Endometrial microvascular endothelial cells (primary cell): Measurements from ENCODE around the gene NOBOX. TPM values are rescaled to one million over a fixed set of nuclear protein-coding genes. Genes with fewer than 3 reads are reported as not detected.
"Not testable (repeated sequence)": the region's sequence is repeated elsewhere in the genome, so short reads cannot be mapped to it uniquely, and the experiment has no call there.

ENCODE experiments used
- in situ Hi-C: cut with HindIII; loops from 2 replicates; pipeline ENCODE4 v1.10.0; 2017; ENCODE audit warnings: low sequenced_read_pairs, low pct_unique_long_range_greater_than_20kb; ENCODE audit errors: inconsistent ontology term
- total RNA-seq: library from RNA; depleted of rRNA; stranded (reverse); fragments of >200 nt; gene quantifications from one replicate; pipeline ENCODE4 v1.2.3, GENCODE V29; 2015; ENCODE audit errors: inconsistent ontology term

Gene NOBOX
- not detected for total RNA-seq

DNA sequence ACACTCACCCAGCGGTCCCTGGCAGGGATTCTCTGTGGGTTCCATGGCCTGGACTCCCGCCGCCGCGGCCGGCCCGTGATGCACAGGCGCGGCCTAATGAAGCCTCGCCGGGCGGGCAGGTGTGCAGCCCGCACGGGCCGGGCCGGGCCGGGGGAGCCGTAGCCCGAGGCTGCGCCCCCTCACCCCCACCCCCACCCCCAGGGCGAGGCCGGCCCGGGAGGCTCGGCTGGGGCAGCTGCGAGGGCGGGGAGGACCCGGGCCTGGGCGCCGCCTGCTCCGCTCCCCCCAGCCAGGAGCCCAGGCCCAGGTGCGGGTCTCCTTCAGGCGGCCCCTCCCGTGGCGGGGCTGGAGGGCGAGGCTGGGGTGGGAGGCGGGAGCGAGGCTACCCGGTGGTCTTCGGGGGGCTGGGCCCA is at the start of gene NOBOX:
Gene NOBOX, minus strand, starts transcription at position 45 of the 413 bp plus-strand sequence.
- in situ Hi-C loops = no loop called here

DNA sequence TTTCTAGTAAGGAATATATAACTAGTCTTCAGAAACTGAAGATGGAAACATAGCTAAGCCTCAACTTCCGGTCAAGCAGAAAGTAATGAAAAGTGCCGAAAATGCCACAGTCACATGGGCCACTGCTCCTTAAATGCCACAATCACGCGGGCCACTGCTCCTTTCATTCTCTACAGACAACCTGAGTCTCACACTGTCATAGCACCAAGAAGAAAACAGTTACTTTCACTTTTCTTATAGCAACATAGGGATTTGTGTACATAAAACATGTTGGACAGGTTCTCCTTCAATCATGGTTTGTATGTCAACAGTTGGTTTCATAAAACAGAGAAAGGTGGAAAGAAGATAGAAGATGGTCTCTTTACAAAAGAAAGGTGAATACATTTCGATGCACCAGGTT is 48.6 kb upstream of the NOBOX start:
- in situ Hi-C loops = no loop called here

DNA sequence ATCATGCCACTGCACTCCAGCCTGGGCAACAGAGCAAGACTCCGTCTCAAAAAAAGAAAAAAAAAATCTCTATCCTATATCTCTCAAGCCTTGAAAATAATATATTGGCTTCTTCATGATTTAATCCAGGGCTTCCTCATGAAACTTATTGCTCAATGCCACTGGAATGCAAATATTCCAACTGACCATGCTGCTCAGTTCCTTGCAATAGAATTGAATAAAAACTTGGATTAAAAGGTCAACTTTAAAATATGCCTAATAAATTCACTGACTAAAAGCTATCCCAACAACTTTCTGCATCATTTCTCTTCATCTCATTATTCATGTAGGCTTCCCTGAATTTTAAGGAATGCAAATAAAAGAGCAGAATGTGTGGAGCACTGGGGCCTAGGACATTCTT is 42.1 kb upstream of the NOBOX start:
- in situ Hi-C loops = no loop called here

DNA sequence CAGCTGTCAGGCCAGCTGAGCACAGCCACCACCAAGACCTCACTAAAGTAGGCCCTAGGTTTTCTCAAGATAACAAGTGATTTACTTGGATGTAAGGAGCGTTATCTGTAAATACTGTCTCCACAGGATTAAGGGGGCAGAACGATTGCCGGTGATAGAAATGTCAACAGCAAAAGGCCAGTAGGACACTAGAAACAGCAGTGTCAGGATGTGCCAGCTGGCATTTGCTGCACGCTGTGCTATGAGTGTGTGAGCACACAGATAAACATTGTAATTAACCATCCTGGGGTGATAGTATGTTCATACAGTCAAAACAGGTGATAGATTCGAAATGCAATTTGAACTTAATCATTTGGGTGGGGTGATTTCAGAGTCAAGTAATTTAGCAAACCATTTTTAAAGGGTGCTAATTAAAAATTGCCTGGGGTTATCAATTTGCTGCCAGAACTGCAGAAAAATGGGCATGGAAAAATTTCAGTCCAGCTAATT is 36.3 kb upstream of the NOBOX start:
- in situ Hi-C loops = no loop called here

DNA sequence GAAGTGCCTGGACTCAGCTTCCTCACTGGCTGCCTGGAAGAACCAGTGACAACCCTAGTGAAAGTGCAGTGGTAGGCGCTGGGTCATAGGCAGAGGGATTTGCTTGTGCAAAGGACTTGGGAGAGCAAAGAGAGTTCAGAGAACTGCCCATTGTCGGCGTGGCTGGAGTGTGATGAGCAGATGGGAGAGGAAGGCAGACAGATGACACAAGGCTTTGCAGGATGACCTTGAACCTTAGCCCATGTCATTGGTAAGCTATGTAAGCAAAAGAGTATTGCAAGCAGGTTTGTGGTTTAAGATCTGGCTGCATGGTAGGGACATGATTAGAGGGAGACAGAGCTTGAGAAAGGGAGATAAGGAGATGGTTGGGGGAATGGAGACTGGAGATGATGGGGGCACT is 35.3 kb upstream of the NOBOX start:
- in situ Hi-C loops = no loop called here

DNA sequence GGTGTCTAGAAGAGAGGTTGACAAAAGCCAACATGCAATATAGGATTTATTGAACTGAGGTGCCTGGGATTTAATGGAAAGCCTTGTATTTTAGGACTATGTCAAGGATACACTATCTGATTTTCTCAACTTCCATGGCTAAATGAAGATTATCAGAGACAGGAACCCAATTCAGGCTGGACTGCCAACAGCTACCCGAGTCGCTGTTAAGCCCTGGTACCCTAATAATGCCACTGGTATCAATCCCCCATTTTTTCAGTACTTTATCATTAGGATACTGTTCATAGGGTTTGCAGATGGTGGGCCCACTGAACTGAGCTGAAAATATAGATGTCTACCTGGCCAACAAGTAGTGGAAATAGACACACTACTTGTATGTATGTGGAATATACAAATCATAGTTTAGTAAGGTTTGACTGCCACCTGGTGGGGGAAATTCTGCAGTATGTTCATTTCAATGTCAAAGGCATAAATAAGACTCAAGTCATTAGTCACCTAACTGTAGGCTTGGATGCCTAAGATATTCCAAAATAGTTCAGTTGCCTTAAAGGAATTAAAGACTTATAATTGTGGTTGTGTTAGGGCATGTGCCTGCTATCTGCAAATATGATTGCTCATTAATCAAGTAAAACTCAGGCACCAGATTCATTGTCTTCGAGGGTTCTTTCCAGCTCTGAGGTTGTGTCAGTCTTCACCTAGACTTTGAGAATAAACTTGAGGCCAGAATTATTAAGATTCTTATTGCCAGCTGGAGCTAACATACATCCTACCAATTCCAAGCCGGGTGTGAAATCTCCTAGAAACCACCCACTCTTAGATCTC is 34.1 kb upstream of the NOBOX start:
- in situ Hi-C loops = no loop called here

DNA sequence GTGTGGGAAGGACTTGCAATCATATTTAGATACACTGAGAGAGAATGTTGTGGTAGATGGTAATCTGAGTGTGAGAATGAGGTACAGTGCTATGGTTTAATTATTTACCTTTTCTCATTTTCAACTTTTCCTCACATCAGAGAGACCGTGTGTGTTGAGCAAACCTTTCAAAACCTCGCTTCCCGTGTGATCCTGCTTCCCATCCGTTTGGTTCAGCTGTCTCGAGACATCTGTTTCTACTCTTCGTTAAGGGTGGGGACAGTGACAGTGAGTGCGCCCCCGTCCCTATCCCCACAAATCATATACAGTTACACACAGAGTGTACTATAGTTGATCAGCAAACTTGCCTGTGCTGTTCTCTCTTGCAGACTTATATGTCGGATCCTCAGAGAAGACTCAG is 33.0 kb upstream of the NOBOX start:
- in situ Hi-C loops = no loop called here

DNA sequence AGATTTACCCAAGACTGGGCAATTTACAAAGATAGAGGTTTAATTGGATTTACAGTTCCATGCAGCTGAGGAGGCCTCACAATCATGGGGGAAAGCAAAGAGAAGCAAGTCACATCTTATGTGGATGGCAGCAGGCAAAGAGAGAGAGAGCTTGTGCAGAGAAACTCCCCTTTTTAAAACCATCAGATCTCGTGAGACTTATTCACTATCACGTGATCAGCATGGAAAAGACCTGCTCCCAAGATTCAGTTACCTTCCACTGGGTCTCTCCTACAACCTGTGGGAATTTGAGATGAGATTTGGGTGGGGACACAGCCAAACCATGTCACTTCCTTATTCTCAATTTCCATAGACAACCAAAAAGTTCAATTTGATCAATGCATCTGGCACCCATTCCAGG is 24.9 kb upstream of the NOBOX start:
- in situ Hi-C loops = no loop called here

DNA sequence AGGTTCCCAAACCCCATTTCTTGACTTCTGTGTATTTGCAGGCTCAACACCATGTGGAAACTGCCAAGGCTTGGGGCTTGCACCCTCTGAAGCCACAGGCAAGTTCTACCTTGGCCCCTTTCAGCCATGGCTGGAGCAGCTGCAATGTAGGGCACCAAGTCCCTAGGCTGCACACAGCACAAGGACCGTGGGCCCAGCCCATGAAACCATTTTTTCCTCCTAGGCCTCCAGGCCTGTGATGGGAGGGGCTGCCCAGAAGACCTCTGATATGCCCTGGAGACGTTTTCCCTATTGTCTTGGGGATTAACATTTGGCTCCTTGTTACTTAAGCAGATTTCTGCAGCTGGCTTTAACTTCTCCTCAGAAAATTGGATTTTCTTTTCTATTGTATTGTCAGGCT is 24.0 kb upstream of the NOBOX start:
- in situ Hi-C loops = not testable (repeated sequence)

DNA sequence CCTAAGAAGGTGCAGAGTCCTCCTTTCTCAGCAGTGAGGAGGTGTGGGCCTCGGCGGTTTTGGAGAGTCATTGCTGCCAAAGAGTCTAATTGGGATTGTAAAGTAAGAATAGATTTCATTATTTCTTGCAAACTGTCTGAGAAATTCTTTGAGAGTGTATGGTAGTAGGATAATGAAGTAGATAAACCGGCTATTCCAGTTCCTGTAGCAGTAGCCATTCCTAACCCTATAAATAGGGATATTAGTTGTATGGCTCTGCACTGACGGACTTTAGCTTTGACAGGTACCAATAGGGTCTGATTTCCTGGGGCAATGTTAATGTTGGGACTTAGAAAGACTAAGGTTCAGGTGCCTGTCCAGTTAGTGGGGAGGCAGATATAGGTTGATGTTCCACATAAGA is 15.4 kb upstream of the NOBOX start:
- in situ Hi-C loops = not testable (repeated sequence)

DNA sequence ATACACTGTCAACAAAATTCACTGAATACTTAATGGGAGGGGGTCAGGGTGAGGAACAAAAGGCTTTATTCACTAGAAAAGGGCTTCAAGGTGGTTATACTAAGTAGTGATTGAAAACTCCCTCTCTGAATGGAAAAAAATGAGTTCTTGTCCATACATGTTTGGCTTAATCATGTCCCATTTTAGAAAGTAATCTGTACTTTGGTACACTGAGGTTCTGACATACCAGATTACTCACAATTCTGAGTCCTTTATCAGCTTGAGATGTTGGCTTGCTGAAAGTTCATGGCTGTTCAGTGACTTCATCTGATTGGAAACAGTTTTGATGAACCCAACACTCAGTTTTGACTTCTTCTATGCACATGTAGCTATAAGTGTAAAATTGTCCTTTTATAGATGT is 12.8 kb upstream of the NOBOX start:
- in situ Hi-C loops = no loop called here

DNA sequence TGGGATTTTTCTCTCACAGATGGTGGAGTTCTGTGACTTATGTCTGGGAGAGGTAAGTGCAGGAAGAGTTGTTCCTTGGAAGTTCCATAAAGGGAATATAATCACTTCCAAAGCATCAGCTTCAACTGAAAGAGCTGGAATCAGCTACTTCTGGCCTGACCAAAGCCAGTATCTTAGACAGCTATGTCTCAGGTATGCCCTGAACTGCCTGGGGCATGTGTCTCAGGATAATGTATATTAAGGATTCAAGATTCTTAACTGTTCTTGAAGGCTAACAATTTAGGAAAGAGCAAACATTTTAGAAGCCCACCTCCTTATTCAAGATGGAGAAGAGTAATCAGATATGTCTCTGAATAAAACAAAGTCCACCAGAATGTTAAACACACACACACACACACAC is 12.4 kb upstream of the NOBOX start:
- in situ Hi-C loops = no loop called here

DNA sequence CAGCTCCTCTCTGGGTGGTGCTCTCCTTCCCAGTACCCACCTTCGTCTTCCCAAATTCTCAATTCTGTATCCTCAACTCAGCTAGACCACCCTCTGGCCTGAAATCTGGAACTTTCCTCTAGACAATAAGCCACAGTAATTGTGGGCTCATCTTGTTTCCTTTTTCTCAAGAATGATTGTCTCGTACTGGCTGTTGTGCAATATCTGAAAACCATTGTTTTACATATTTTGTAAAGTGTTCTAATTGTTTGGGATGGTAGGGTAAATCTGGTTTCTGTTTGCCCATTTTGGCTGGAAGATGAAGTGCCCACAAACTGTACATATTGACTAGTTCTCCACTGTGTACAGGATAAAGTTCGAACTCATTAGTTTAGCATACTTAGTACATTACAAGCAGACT is 11.3 kb upstream of the NOBOX start:
- in situ Hi-C loops = no loop called here

DNA sequence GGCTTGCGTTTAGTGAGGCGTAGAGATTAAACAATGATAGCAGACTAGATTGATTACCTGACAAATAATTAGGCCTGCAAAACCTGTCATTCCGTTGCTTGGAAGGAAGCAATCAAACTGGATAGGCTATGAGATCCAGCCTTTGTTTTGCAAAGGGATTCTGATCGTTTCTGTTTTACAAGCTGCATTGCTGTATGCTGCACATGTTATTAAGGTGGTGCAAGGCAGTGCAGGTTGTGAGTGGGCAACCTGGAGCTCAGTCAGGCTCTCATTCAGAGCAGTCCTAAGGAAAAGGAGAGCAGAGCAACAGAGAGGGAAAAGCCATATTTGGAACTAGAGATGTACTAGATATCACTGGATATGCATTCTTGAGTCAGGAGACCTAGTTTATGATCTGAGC is 6.9 kb upstream of the NOBOX start:
- in situ Hi-C loops = no loop called here

DNA sequence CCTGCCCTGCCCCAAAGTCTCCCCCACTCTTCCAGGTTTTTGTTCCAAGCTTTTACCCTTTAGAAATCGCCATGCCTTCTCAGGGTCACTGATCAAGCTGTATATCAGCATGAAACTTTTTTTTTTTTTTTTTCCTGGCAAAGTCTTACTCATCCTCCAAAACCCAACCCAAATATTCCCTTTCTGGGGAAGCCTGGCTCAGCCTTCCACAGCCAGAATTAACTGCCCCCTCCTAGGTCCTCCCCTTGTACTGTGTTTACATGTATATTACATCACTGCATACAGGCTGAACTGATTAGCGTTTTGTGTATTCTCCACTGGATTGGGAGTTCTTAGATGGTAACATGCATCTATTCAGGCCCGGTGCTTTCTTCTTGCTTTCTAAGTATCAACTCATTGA is 4.6 kb upstream of the NOBOX start:
- in situ Hi-C loops = no loop called here

DNA sequence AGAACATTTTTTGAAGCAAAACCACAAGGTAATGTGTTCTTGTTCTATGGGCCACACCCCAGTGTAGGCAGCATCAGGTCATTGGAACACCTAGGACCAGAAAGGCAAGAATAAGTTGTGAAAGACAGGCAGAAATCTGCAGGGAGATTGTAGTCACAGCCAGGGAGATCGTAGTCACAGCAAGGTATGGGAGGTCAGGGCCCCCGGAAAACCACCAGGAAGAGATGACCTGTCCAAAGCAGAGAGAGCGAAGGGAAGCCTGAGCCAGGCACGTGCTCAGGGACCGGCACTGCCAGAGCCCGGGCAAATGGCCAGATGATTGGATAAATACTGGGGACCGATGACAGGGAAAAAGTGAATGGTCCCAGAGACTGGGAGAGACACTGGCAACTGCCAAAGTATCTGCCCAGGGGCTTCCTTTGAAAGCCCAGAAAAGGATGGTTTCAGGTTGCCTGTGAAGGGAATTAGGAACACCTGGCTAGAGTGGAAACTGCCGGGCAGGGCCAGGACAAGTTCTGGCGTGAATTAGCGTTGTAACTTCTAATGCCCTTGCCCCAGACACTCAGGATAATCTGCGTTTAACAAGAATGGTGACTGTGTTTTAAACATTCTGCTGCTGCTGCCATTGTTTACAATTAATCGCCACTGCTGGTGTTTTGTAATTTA is 3.9 kb upstream of the NOBOX start:
- in situ Hi-C loops = no loop called here

DNA sequence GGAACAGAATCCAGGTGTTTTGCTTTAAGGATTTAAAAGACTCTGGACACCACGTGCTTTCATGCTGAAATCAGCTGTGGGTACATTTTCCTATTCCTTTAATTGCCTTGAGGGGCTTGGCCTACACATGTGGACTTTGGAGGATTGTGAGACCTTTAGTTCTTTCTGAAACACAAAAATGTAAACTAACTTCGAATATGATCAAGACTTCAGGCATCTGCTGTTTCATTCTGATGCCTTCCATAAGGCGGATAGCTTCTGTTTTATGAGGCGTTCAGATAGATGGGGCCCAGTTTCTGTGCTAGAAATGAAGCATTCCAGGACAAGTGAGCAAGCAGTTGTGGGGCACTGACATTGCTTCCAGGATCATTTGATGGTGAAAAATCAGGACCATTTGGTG is 1.5 kb upstream of the NOBOX start:
- in situ Hi-C loops = no loop called here

DNA sequence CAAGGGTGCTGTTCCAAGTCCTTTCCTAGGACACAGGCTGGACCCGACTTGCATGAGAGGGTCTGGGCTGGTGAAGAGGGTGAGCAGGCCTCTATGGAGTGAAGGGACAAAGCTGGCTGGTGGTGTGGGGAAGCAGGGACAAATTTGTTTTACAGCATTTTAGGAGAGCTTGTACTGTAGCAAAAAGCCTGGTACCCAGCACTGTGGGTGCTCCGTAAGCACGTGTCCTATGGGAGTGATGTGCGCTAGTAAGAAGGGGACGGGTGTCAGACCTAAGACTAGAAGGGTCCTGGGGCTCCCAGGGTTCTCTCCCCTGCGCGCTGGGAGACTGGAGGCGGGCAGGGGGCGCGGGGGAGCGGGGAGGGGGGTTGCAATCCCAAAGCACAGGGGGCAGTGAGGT is 391 bp downstream of the NOBOX start:
- in situ Hi-C loops = no loop called here

DNA sequence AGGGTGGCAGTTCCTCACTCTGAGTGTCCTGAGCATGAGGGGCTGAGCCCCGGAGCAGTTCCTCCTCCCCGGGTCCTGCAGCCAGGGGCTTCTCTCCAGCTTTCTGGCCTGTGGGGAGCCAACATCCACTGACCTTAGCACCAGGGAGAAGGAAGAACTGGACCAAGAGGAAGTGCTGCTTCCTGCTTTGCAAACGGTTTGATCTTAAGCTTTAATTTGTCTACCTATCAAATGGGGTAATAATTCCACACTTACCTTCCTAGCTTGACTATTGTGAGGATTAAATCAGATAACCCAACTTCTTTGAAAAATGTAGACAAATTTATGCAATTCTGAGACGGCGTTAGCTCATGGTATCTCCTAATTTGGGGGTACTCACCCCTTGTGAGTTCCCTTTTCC is 2.0 kb downstream of the NOBOX start:
- in situ Hi-C loops = no loop called here

DNA sequence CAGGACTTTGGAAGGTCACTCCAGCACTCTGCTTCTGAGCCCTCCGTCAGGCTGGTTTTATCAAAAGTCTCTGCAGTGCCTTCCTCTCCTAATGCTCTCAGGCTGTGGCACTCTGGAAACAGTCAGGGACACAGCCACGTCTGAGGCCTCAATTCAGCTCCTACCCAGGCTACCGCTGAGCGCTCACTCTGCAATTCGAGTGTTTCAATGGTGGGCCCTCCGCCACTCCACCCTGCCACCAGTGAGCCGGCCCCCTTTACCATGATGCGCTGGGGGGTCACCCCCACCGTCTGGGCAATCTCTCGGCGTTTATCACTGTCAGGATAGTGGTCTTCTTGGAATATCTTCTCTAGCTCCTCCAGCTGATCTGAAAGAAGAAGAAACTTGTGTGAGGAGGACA is 3.5 kb downstream of the NOBOX start:
- in situ Hi-C loops = no loop called here
